Colonic mucosa (tissue), 4 donors: ENCODE measurements around the gene ACSF2. TPM values are rescaled to one million over a fixed set of nuclear protein-coding genes. Genes with fewer than 3 reads are reported as not detected.
"Not testable (repeated sequence)": the region's sequence is repeated elsewhere in the genome, so short reads cannot be mapped to it uniquely, and the experiment has no call there.

ENCODE experiments used
- DNase-seq: peaks from one replicate; pipeline ENCODE4 v3.0.0-alpha.2; 2020
- H3K27ac ChIP-seq: fragments of 200-600 bp; one replicate; pipeline ENCODE4 v1.8.0; 2021
- H3K27me3 ChIP-seq: fragments of 200-600 bp; one replicate; pipeline ENCODE4 v1.8.0; 2021
- H3K36me3 ChIP-seq: fragments of 200-600 bp; one replicate; pipeline ENCODE4 v1.8.0; 2021
- H3K4me1 ChIP-seq: fragments of 200-600 bp; one replicate; pipeline ENCODE4 v1.8.0; 2021; ENCODE audit warnings: mild to moderate bottlenecking
- H3K4me3 ChIP-seq: fragments of 200-600 bp; one replicate; pipeline ENCODE4 v1.8.0; 2021
- H3K9ac ChIP-seq, 2 donors: one replicate each; pipeline ENCODE4 v1.7.0; 2013; ENCODE audit warnings: control low read depth in 2 of 2, low read depth in 2 of 2, low read length in 2 of 2
- H3K9me3 ChIP-seq: fragments of 200-600 bp; one replicate; pipeline ENCODE4 v1.8.0; 2021
- intact Hi-C: fragments of 100-400 bp; cut with DNase I; formaldehyde crosslinking; loops from one replicate; pipeline ENCODE4 v1.14.1; 2022
- total RNA-seq, 2 donors: library from RNA; stranded (reverse); fragmentation: NEBNext Ultra II Directional in 1 of 2; extraction: Animal tissue kit (Norgen Biotek cat#: 25700) in 1 of 2; gene quantifications; one replicate each; pipeline ENCODE4 v1.2.1, GENCODE V29; 2021
- TF ChIP-seq, protein P1 (sequence below): fragments of 200-600 bp; IDR thresholded peaks from one replicate; pipeline ENCODE4 v1.8.0; 2022; ENCODE audit warnings: antibody characterized with exemption, mild to moderate bottlenecking
- donor health status: healthy.
- donor health status: DM: no; HTN: no; CAD: no.
- donor health status: DM: no; HTN: no; CAD: no.

The ACSF2 gene
- total RNA-seq, 2 donors from 2014 or later: 50.8 to 119 TPM

DNA sequence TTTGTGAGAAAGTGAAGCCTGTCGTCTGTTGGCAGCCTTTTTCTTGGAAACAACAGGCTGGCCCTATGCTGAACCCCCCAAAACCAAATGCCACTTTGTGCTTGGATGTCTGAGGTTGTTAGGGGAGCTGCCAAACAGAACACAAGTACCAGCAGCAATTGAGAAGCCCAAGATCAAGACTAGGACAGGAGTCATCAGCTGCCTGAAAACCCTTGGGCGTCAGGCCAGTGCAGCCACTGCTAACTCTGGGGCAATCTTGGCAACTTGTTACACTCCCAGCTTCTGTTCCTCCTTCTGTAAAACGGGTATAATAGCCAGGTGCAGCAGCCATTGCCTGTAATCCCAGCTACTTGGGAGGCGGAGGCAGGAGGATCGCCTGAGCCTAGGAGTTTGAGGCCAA, 19.4 kb upstream of the ACSF2 start:
- Histone ChIP-seq H3K27me3 (no peaks in the 10 kb centered on the region), H3K9me3 (no peaks in the 10 kb centered on the region), H3K4me3 (no peak overlapping the region), H3K36me3 (no peaks in the 10 kb centered on the region), H3K9ac (no peak overlapping the region), H3K4me1 (no peaks in the 10 kb centered on the region), H3K27ac (no peak overlapping the region)
- TF ChIP-seq, protein P1, sequence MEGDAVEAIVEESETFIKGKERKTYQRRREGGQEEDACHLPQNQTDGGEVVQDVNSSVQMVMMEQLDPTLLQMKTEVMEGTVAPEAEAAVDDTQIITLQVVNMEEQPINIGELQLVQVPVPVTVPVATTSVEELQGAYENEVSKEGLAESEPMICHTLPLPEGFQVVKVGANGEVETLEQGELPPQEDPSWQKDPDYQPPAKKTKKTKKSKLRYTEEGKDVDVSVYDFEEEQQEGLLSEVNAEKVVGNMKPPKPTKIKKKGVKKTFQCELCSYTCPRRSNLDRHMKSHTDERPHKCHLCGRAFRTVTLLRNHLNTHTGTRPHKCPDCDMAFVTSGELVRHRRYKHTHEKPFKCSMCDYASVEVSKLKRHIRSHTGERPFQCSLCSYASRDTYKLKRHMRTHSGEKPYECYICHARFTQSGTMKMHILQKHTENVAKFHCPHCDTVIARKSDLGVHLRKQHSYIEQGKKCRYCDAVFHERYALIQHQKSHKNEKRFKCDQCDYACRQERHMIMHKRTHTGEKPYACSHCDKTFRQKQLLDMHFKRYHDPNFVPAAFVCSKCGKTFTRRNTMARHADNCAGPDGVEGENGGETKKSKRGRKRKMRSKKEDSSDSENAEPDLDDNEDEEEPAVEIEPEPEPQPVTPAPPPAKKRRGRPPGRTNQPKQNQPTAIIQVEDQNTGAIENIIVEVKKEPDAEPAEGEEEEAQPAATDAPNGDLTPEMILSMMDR: no peak
- DNase-seq: no peak
- intact Hi-C loops: no loop called here

DNA sequence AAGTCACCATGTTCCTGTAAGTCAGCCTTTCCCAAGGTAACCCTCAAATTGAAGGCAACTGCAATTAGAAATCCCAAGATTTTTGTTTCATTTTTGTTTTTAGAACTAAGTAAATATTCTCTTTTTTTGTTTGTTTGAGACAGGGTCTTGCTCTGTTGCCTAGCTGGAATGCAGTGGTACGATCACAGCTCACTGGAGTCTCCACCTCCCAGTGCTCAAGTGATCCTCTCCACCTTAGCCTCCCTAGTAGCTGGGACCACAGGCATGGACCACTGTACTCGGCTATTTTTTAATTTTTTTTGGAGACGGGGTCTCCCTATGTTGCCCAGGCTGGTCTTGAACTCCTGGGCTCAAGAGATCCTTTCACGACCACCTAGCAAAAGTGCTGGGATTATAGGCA, 18.1 kb upstream of the ACSF2 start:
- TF ChIP-seq, protein P1: no peak
- Histone ChIP-seq H3K27me3 (no peaks in the 10 kb centered on the region), H3K36me3 (no peaks in the 10 kb centered on the region), H3K9ac (no peak overlapping the region), H3K4me3 (no peak overlapping the region), H3K27ac (no peak overlapping the region), H3K9me3 (no peaks in the 10 kb centered on the region), H3K4me1 (no peaks in the 10 kb centered on the region)
- intact Hi-C loops: no loop called here
- DNase-seq: no peak

DNA sequence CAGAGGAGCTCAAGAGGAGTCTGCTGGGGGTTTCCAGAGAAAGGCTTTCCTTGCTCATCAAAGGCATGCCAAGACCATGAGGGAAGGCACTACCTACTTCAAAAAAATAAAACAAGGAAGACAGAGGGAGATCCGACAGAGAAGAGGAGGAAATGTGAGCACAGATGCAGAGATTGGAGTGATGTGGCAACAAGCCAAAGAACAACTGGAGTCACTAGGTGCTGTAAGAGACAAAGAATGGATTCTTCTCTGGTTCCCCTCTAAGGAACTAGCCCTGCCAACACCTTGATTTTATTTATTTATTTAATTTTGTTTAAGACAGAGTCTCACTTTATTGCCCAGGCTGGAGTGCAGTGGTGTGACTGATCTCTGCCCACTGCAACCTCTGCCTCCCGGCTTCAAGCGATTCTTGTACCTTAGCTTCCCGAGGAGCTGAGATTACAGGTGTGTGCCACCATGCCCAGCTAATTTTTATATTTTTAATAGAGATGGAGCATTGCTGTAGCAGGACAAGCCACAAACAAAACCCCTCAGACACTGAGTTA, 13.8 kb upstream of the ACSF2 start:
- intact Hi-C loops: no loop called here
- H3K27ac ChIP-seq: peak overlapping the region; percentile 29
- DNase-seq: peak; percentile 51

DNA sequence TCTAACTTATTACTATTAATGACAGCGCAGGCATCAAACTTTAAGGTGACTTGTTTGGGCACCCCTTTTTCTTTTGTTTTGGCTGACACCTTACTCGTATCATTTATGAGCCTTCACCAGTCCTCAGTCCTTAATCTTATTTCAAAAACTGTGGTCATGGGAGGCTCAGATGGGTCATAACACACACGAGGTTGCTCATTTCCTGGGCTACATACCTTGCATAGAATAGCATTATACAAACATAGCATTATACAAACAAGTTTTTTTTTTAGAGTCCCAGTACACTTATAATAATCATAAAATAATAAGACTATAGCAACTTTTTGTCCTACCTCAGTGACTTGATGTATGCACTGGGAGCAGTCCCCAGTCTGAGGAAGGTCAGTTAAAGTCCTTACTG, 11.2 kb upstream of the ACSF2 start:
- TF ChIP-seq, protein P1: no peak

More for the DNA sequence above, 13.8 kb upstream of the ACSF2 start:
- no peaks in the 10 kb centered on the region for H3K9me3 ChIP-seq
- TF ChIP-seq, protein P1: no peak
- no peaks in the 10 kb centered on the region for H3K36me3 ChIP-seq
- no peaks in the 10 kb centered on the region for H3K27me3 ChIP-seq
- no peak overlapping the region for H3K9ac ChIP-seq
- H3K4me1 ChIP-seq: no peaks in the 10 kb centered on the region
- no peak overlapping the region for H3K4me3 ChIP-seq

DNA sequence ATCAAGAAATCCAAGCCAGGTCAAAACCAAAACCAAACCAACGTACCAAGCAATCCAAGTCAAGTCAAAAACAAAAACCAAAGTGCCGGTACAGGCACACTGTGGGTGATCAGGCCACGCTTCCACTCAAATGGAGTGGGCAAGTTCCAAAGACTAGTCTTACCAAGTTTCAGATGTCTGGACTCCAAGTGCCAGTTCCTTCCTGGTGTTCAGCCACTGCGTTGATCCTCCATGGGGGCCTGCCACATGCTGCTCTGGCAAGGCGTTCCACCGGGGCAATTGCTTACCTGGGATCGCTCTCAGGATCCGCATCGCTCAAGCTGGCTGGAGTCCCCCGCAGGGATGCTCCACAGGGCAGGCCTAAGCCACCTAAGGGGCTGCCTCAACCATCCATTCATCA, 6.4 kb upstream of the ACSF2 start:
- H3K4me1 ChIP-seq, H3K9ac ChIP-seq, H3K36me3 ChIP-seq, intact Hi-C loops, DNase-seq, H3K4me3 ChIP-seq, H3K27ac ChIP-seq, H3K27me3 ChIP-seq, H3K9me3 ChIP-seq: not testable (repeated sequence)

More for the DNA sequence above, 11.2 kb upstream of the ACSF2 start:
- Histone ChIP-seq H3K9me3 (no peaks in the 10 kb centered on the region), H3K27me3 (no peaks in the 10 kb centered on the region), H3K36me3 (no peaks in the 10 kb centered on the region), H3K4me1 (no peaks in the 10 kb centered on the region), H3K4me3 (no peak overlapping the region), H3K27ac (no peak overlapping the region), H3K9ac (no peak overlapping the region)
- no peak for DNase-seq
- intact Hi-C loops: no loop called here

DNA sequence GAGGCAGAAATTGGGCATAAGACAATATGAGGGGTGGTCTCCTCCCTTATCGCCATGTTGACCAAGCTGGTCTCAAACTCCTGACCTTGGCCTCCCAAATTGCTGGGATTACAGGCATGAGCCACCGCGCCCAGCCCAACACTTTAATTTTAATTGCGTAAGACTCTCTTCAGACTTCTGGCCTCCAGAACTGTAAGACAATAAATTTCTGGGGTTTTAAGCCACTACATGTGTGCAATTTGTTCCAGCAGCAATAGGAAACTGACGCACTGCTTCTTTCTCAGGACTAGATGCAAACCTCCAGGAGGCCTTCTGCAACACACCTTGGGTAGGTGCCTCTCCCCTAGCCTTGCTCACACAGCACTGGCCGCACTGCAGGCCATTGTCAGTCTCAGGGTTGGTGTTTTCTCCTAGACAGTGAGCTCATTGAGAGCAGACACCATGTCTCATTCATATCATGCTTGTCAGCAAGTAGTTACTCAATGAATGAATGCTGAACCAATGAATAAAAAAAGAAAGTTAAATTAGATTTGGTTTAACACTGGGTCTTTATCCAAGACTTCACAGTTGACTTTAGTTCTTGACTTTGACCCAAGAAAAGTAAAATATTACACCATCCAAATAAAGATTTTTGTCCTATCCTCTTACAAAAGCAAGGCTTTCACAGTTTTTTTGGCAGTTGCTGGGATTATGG, 5.5 kb upstream of the ACSF2 start:
- Histone ChIP-seq H3K9me3 (no peaks in the 10 kb centered on the region), H3K9ac (peak overlapping the region in 1 of 2 donors; percentile 15), H3K4me1 (peaks cover 9% of the 10 kb centered on the region), H3K4me3 (no peak overlapping the region), H3K27me3 (no peaks in the 10 kb centered on the region), H3K27ac (peak overlapping the region; percentile 76), H3K36me3 (no peaks in the 10 kb centered on the region)
- TF ChIP-seq, protein P1: no peak
- no peak for DNase-seq
- intact Hi-C loops: no loop called here
